DMS 273 (cell line): ENCODE results near the gene KIF11.
"Not testable (repeated sequence)": the region's sequence is repeated elsewhere in the genome, so short reads cannot be mapped to it uniquely, and the experiment has no call there.

Source experiments
- DNase-seq: peaks from one replicate; lab custom pipeline; 2025; ENCODE audit not compliant: unreplicated experiment; lab: John Stamatoyannopoulos, UW

Gene KIF11

GRCh38 chr10:92592761-92593618 lies at the start of gene KIF11:
TSS of gene KIF11 (plus strand) at chr10:92593130. CDS start at chr10:92593376, 246 bp downstream.
- peak; percentile 98 for DNase-seq

- no peak for DNase-seq
These were observed 48.6 kb upstream of the KIF11 start for GRCh38 chr10:92544296-92544695.

- no peak for DNase-seq
These were observed 47.4 kb upstream of the KIF11 start for GRCh38 chr10:92545556-92545955.

GRCh38 chr10:92547676-92548075 lies 45.3 kb upstream of the KIF11 start:
- no peak for DNase-seq

GRCh38 chr10:92550924-92551323 lies 42.0 kb upstream of the KIF11 start:
- DNase-seq: no peak

GRCh38 chr10:92552310-92552709 lies 40.6 kb upstream of the KIF11 start:
- no peak for DNase-seq

GRCh38 chr10:92553959-92554358 lies 39.0 kb upstream of the KIF11 start:
- DNase-seq: no peak

GRCh38 chr10:92559046-92559445 lies 33.9 kb upstream of the KIF11 start:
- no peak for DNase-seq

- DNase-seq: no peak
These were observed 30.5 kb upstream of the KIF11 start for GRCh38 chr10:92562424-92562823.

- DNase-seq: no peak
These were observed 24.9 kb upstream of the KIF11 start for GRCh38 chr10:92567952-92568600.

- DNase-seq: peak; percentile 2
These were observed 23.9 kb upstream of the KIF11 start for GRCh38 chr10:92569071-92569470.

GRCh38 chr10:92569663-92570062 lies 23.3 kb upstream of the KIF11 start:
- not testable (repeated sequence) for DNase-seq

- no peak for DNase-seq
These were observed 21.3 kb upstream of the KIF11 start for GRCh38 chr10:92571649-92572048.

GRCh38 chr10:92572362-92573090 lies 20.4 kb upstream of the KIF11 start:
- DNase-seq: peak; percentile 39

GRCh38 chr10:92573091-92573797 lies 19.7 kb upstream of the KIF11 start:
- peak; percentile 65 for DNase-seq

GRCh38 chr10:92573798-92574547 lies 19.0 kb upstream of the KIF11 start, which contains the start of gene IDE:
TSS of gene IDE (minus strand) at chr10:92574093. CDS start at chr10:92574019, 74 bp downstream.
- peak; percentile 90 for DNase-seq

GRCh38 chr10:92574548-92575261 lies 18.2 kb upstream of the KIF11 start:
- DNase-seq: peak; percentile 45

- DNase-seq: no peak
These were observed 17.0 kb upstream of the KIF11 start for GRCh38 chr10:92575961-92576360.

GRCh38 chr10:92582347-92582746 lies 10.6 kb upstream of the KIF11 start:
- DNase-seq: not testable (repeated sequence)
